Measurements from ENCODE around the gene SMC1B. TPM values are rescaled to one million over a fixed set of nuclear protein-coding genes. Genes with fewer than 3 reads are reported as not detected.

SMC1B gene
- total RNA-seq, 1 donor = 0.10 TPM

- Histone ChIP-seq H3K4me3 (ENCODE audit: low read length) (no peak overlapping the region), H3K9me3 (ENCODE audit: low read depth, low read length) (no peaks in the 10 kb centered on the region), H3K27me3 (ENCODE audit: insufficient read depth, low read length) (no peaks in the 10 kb centered on the region), H3K4me1 (ENCODE audit: insufficient read depth, low read length) (peaks cover 13% of the 10 kb centered on the region)
Measured at GRCh38 chr22:45430871-45431270, 17.5 kb upstream of the SMC1B start.

- no peaks in the 10 kb centered on the region for H3K9me3 ChIP-seq (ENCODE audit: low read depth, low read length)
- H3K4me3 ChIP-seq (ENCODE audit: low read length) = no peak overlapping the region
- H3K4me1 ChIP-seq (ENCODE audit: insufficient read depth, low read length) = peaks cover 11% of the 10 kb centered on the region
- no peaks in the 10 kb centered on the region for H3K27me3 ChIP-seq (ENCODE audit: insufficient read depth, low read length)
Measured at GRCh38 chr22:45429981-45430775, 16.8 kb upstream of the SMC1B start.

GRCh38 chr22:45429424-45429823 is 16.0 kb upstream of the SMC1B start:
- Histone ChIP-seq H3K4me3 (ENCODE audit: low read length) (no peak overlapping the region), H3K4me1 (ENCODE audit: insufficient read depth, low read length) (peaks cover 12% of the 10 kb centered on the region), H3K27me3 (ENCODE audit: insufficient read depth, low read length) (no peaks in the 10 kb centered on the region), H3K9me3 (ENCODE audit: low read depth, low read length) (no peaks in the 10 kb centered on the region)

- H3K4me3 ChIP-seq (ENCODE audit: low read length) = no peak overlapping the region
- no peaks in the 10 kb centered on the region for H3K9me3 ChIP-seq (ENCODE audit: low read depth, low read length)
- no peaks in the 10 kb centered on the region for H3K27me3 ChIP-seq (ENCODE audit: insufficient read depth, low read length)
- H3K4me1 ChIP-seq (ENCODE audit: insufficient read depth, low read length) = peaks cover 20% of the 10 kb centered on the region
Measured at GRCh38 chr22:45428391-45429385, 15.3 kb upstream of the SMC1B start.

- Histone ChIP-seq H3K9me3 (ENCODE audit: low read depth, low read length) (no peaks in the 10 kb centered on the region), H3K4me3 (ENCODE audit: low read length) (no peak overlapping the region), H3K4me1 (ENCODE audit: insufficient read depth, low read length) (peaks cover 34% of the 10 kb centered on the region), H3K27me3 (ENCODE audit: insufficient read depth, low read length) (no peaks in the 10 kb centered on the region)
Measured at GRCh38 chr22:45427114-45427513, 13.7 kb upstream of the SMC1B start.

- Histone ChIP-seq H3K4me1 (ENCODE audit: insufficient read depth, low read length) (peaks cover 41% of the 10 kb centered on the region), H3K27me3 (ENCODE audit: insufficient read depth, low read length) (no peaks in the 10 kb centered on the region)
Measured at GRCh38 chr22:45426387-45426786, 13.0 kb upstream of the SMC1B start.

GRCh38 chr22:45425531-45426265 is 12.3 kb upstream of the SMC1B start:
- no peak overlapping the region for H3K4me3 ChIP-seq (ENCODE audit: low read length)
- peaks cover 41% of the 10 kb centered on the region for H3K4me1 ChIP-seq (ENCODE audit: insufficient read depth, low read length)
- no peaks in the 10 kb centered on the region for H3K9me3 ChIP-seq (ENCODE audit: low read depth, low read length)
- H3K27me3 ChIP-seq (ENCODE audit: insufficient read depth, low read length) = no peaks in the 10 kb centered on the region

More at GRCh38 chr22:45426387-45426786, 13.0 kb upstream of the SMC1B start:
- no peak overlapping the region for H3K4me3 ChIP-seq (ENCODE audit: low read length)
- H3K9me3 ChIP-seq (ENCODE audit: low read depth, low read length) = no peaks in the 10 kb centered on the region

- Histone ChIP-seq H3K9me3 (ENCODE audit: low read depth, low read length) (no peaks in the 10 kb centered on the region), H3K4me3 (ENCODE audit: low read length) (no peak overlapping the region), H3K27me3 (ENCODE audit: insufficient read depth, low read length) (no peaks in the 10 kb centered on the region), H3K4me1 (ENCODE audit: insufficient read depth, low read length) (peaks cover 41% of the 10 kb centered on the region)
Measured at GRCh38 chr22:45425101-45425500, 11.7 kb upstream of the SMC1B start.

GRCh38 chr22:45424241-45424731 is 10.9 kb upstream of the SMC1B start:
- Histone ChIP-seq H3K9me3 (ENCODE audit: low read depth, low read length) (no peaks in the 10 kb centered on the region), H3K27me3 (ENCODE audit: insufficient read depth, low read length) (no peaks in the 10 kb centered on the region), H3K4me3 (ENCODE audit: low read length) (no peak overlapping the region), H3K4me1 (ENCODE audit: insufficient read depth, low read length) (peaks cover 41% of the 10 kb centered on the region)

GRCh38 chr22:45423524-45423923 is 10.1 kb upstream of the SMC1B start:
- Histone ChIP-seq H3K9me3 (ENCODE audit: low read depth, low read length) (no peaks in the 10 kb centered on the region), H3K4me1 (ENCODE audit: insufficient read depth, low read length) (peaks cover 41% of the 10 kb centered on the region), H3K27me3 (ENCODE audit: insufficient read depth, low read length) (no peaks in the 10 kb centered on the region), H3K4me3 (ENCODE audit: low read length) (no peak overlapping the region)

GRCh38 chr22:45422237-45422983 is 9.0 kb upstream of the SMC1B start:
- no peak overlapping the region for H3K4me3 ChIP-seq (ENCODE audit: low read length)
- peaks cover 41% of the 10 kb centered on the region for H3K4me1 ChIP-seq (ENCODE audit: insufficient read depth, low read length)
- no peaks in the 10 kb centered on the region for H3K27me3 ChIP-seq (ENCODE audit: insufficient read depth, low read length)
- H3K9me3 ChIP-seq (ENCODE audit: low read depth, low read length) = no peaks in the 10 kb centered on the region

- Histone ChIP-seq H3K4me3 (ENCODE audit: low read length) (no peak overlapping the region), H3K9me3 (ENCODE audit: low read depth, low read length) (no peaks in the 10 kb centered on the region), H3K4me1 (ENCODE audit: insufficient read depth, low read length) (peaks cover 41% of the 10 kb centered on the region), H3K27me3 (ENCODE audit: insufficient read depth, low read length) (no peaks in the 10 kb centered on the region)
Measured at GRCh38 chr22:45421349-45422055, 8.1 kb upstream of the SMC1B start.

GRCh38 chr22:45420539-45420938 is 7.1 kb upstream of the SMC1B start:
- Histone ChIP-seq H3K4me3 (ENCODE audit: low read length) (no peak overlapping the region), H3K9me3 (ENCODE audit: low read depth, low read length) (no peaks in the 10 kb centered on the region), H3K27me3 (ENCODE audit: insufficient read depth, low read length) (no peaks in the 10 kb centered on the region), H3K4me1 (ENCODE audit: insufficient read depth, low read length) (peaks cover 40% of the 10 kb centered on the region)
